NCI-H1092 treated with DMSO at 0.1 percent for 48 hours (cell line): ENCODE results near the gene EXOC4.
"Not testable (repeated sequence)": the region's sequence is repeated elsewhere in the genome, so short reads cannot be mapped to it uniquely, and the experiment has no call there.

ENCODE experiments used
- DNase-seq: peaks from one replicate; lab custom pipeline; 2025; lab: John Stamatoyannopoulos, UW

Gene EXOC4

GRCh38 chr7:133625046-133625445 is 372.2 kb downstream of the EXOC4 start:
- no peak for DNase-seq

DNA sequence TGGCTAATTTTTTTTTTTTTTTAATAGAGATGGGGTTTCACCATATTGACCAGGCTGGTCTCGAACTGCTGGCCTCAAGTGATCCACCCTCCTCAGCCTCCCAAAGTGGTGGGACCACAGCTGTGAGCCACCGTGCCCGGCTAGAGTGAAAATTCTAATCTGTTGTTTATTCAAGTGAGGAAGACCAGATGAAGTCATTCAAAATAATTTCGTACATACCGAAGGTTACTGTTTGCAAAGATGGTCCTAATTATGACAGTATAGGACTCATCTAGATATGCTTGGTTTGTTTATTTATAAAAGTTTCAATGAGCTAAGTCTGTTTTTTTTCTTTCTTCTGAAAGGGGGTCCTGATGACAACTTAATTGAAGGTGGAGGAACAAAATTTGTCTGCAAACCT is 376.8 kb downstream of the EXOC4 start:
- DNase-seq: no peak

- DNase-seq: no peak
Measured at GRCh38 chr7:133633055-133633454, 380.2 kb downstream of the EXOC4 start.

GRCh38 chr7:133635541-133635940 is 382.7 kb downstream of the EXOC4 start:
- DNase-seq: no peak

DNA sequence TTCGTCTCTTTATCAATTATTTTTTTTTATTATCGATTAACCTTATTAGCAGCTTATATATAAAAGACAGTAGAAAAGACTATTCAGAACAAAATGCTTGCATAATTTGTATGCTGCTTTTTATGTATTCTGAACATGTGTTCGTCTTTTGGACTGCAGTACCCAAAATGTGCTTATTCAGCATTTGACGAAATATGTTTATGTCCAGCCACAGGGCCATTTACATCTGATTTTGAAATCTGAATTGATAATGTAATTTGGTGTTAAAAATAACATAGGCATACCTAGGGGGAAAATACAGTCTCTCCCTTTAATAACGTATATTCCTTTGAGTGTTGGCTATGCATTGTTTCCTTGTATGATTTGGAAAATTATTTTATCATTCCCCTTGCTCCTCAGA is 386.0 kb downstream of the EXOC4 start:
- DNase-seq: no peak

DNA sequence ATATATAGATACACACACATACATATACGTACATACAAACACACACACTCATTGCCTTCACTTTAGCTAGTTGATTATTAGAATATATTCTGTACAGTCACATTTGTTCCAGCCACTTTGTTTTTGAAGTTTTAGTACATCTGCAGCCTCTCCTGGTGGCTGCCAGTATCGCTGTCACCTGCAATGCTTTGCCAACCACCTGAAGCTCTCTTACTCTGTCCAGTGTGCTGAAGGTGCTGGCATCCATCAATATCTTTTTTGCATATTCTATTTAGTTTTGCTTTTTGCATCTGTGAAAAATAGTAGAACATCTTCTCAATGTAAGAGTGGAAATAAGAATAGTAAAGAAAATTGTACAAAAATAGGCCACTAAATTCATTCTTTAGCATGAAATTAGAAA is 388.6 kb downstream of the EXOC4 start:
- DNase-seq: no peak

DNA sequence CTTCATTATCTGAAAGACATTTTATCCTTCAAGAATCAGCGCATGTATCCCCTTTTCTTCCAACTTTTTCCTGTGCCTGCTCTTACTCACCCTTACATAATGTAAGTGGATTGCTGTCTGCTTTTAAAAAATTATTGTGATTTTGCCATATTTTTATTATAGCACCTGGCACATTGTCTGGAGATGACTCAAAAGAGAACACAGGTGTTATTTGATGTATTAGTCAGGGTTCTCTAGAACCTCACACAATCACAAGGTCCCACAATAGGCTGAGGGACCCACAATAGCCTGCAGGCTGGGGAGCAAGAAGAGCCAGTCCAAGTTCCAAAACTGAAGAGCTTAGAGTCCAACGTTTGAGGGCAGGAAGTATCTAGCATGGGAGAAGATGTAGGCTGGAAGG is 390.0 kb downstream of the EXOC4 start:
- no peak for DNase-seq

DNA sequence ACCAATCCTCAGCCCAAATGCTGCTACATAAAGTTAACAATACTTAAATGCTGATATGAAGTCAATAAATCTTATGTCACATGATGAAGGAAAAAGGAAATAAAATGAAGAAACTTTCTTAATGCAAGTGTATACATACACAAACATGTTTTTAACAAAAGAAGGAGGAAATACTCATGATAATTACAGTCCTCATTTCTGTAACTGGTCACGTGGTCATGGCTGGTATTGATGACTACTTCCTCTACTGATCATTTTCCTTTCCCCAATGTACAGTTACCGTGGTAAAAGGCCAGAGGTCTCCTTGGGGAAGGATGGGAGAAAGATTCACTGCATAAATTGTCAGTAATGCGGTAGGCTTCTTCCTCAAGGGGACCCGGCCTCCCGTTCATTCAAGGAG is 390.8 kb downstream of the EXOC4 start:
- DNase-seq: not testable (repeated sequence)

- DNase-seq: no peak
Measured at GRCh38 chr7:133645884-133646391, 393.1 kb downstream of the EXOC4 start.

DNA sequence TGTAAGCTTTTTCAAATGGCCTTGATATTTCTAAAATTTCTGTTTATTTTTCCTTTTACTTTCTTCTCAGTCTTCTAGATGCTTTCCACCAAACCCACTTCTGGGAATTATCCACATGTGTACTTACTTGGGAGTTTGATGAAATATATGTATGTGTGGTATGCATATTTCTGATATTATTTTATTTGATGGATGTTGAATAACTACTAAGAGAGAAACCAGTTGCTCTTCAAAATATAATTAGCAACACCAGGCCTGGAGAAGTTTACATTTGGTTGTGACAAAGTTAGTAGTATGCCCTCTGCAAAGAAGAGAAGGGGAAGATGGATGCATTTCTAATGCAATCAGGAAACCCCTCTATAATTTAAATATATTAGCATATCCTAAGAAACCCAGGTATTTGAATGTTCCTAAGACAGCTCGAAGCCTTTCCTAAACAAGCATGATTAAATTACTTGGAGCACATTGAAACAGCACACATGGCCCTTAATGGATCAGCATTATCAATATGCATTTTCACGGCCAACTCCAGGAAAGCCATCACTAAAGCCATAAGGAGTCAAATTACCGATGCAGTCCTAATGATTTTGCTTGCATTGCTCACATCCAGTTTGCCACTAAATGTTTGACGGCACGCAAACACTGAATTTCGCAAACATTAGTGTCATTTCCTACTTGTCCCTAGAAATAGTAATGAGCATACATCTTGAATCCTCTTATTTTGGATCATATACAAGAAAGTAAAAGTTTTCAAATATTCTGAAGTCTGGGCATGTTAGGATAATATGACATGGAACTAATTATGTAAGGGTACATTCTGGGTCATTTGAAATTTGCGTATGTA is 393.8 kb downstream of the EXOC4 start:
- DNase-seq: no peak

DNA sequence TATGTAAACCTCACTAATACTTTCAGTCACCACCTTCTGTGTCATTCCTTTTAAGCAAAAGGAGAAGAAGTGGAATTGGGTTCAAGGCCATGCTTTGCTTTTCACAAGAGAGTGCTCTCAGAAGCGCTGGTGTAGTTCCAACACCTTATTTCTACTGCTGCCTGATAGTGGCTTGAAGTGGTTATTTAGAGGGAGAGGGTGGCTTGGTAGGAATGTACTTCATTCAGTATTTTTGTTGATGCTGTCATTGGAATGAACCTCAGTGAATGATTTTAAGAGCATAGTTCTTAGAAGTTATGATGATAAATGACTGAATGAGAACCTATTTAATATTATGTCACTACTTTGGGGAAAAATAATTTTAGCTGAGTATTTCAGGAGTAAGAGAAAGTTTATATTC is 396.7 kb downstream of the EXOC4 start:
- no peak for DNase-seq

- no peak for DNase-seq
Measured at GRCh38 chr7:133650069-133650468, 397.2 kb downstream of the EXOC4 start.

DNA sequence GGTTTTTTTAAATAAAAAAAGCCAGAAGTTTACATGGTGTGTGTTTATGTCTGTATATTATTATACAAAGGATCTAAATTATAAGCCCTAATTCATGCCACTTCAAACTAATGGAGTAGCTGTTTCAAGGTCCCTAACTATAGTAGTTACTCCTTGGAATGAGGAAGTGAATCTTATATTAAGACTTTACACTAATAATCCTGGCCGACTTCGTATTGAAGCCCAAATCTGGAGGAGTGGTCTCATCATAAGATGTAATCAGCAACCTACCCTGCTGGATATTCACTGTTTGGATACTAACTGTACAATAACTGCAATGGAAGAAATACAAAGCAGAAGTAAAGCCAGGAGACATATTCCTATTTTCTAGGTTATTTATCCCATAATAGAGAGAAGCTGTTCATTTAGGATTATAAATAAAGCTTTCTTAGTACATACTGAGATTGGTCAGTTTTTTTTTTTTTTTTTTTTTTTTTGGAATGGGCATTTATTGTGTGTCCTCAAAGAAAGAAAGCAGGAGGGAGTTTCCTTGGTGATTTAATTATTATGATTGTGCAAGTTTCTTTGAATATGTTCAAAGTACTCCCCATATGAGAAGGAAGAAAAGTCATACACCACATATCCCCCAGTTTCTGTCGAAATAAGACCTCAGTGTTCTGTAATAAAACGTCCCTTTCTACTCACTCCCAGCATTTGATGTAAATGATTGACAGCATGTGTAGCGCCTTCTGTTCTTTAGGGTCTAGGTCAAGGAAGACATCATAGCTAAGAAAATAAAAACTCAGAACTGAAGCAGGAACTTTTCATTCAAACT is 397.8 kb downstream of the EXOC4 start:
- no peak for DNase-seq

GRCh38 chr7:133652547-133652946 is 399.7 kb downstream of the EXOC4 start:
- DNase-seq: no peak

- DNase-seq: no peak
Measured at GRCh38 chr7:133654547-133654946, 401.7 kb downstream of the EXOC4 start.

- DNase-seq: no peak
Measured at GRCh38 chr7:133662276-133662675, 409.4 kb downstream of the EXOC4 start.

DNA sequence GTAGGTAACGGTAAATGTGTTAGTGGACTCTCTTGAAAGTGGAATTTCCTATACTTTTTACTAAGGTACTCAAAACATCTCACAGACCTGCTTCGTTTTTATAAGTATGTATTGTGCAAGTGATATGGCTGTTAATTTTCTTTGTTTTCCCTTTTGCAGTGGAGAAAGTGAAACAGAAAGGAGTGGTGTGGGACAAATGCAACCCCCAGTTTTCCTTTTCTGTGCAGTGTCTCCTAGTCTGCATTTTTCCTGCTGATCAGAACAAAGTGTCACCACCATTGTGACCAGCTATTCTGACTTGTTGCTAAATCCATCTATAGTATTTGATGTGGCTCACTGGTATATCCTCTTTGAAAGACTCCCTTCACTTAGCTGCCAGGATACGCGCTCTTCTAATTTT is 410.0 kb downstream of the EXOC4 start:
- DNase-seq: no peak

- DNase-seq: no peak
Measured at GRCh38 chr7:133664528-133664927, 411.6 kb downstream of the EXOC4 start.

DNA sequence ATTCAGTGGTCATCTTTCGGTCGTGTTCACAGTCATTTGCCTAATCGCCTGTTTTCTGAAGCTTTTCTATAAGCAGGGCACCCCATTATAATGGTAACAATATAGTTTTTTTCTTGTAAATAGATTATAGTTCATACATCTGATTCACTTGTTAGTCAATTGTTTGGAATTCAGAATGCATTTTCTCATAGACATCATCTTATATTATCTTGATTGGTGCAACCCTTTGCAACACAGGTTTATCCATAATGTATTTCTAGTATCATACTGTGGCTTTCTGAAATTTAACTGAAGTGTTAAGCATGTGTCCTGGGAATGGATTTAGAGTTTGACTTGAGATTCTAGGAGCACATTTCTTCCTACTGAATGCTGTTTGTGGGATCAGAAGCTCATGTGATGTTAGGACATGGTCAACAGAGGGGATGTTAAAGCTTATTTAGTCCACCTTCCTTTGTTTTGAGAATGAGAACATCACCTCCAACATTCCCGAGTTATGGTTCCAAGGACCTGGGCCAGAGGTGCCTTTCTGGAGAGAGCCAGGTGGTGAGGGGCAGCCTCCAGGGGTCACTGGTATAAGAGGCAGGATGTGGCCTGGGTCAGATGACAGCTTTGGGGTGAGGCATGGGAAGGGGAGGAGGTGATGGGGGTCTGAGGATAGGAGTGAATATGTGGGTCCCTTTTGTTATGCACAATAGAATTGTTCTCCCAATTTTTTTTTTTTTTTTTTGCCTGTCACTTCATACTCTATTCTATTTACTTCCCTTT is 415.6 kb downstream of the EXOC4 start:
- no peak for DNase-seq

DNA sequence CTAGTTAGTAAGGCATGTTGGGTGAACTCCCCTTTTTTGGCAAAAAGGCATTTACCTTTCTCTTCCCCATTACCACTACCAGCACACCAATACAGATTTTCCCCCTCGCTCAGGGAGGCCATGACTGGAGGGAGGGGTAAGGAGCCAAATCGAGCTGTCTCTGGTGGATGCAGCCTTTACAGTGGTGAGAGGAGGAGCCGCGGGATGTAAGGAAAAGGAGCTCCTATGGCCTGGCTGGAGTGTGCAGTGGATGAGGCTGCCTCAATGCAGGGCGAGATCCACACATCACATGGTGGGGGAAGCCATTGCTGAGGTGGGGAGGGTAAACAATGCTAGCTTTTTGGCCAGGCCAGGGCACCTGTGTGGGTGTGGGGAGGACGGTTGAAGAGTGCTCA is 416.2 kb downstream of the EXOC4 start:
- DNase-seq: no peak

DNA sequence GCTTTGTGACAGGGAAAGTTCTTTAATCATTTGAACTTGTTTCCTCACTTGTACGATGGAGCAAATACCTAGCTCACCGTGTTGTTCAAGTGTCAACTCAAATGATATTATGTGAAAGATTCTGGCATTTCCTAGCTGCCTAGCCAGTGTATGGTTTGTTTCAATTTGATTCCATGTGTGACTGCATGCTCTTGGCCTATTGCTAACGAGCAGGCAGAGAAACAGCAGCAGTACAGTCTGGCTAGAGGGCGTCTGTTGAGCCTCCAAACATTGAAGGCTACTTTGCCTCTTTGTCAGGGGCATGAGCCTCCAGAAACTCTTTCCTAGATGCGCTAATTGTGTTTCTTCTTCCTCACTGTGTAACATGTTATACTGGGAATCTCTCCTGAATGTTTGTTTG is 417.4 kb downstream of the EXOC4 start:
- no peak for DNase-seq

DNA sequence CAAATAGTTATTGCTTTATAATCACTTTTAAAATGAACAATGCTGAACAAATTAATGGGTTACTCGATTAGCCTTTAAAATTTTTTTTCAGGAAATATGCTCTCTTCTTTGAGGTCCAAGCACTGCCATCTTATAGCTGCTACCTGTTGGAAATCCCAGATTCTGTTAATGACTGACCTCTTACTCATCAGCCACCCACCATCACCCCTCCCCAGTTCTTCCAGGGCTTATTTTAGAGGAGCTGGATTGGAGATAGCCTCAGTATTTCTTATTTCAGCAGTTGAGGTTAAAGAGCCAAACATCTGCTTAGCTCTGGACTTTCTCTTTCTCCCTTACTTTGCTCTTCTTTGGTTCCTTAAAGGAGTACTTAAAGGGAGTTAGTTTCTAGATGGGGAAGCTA is 420.0 kb downstream of the EXOC4 start:
- no peak for DNase-seq
